GM18951 (cell line): ENCODE data around the gene CIDEB.

ENCODE experiments used
- POLR2A ChIP-seq: IDR thresholded peaks from 4 replicates; pipeline ENCODE4 v1.6.1; 2011; ENCODE audit warnings: mild to moderate bottlenecking; ENCODE audit not compliant: insufficient read length, insufficient read depth; ENCODE audit errors: extremely low read depth
- in situ Hi-C: fragments of 300-500 bp; cut with MboI; formaldehyde crosslinking; loops from one replicate; pipeline ENCODE4 v1.12.0; 2022; ENCODE audit warnings: low sequenced_read_pairs, mixed read lengths, inconsistent platforms; ENCODE audit not compliant: unreplicated experiment

Gene CIDEB

DNA sequence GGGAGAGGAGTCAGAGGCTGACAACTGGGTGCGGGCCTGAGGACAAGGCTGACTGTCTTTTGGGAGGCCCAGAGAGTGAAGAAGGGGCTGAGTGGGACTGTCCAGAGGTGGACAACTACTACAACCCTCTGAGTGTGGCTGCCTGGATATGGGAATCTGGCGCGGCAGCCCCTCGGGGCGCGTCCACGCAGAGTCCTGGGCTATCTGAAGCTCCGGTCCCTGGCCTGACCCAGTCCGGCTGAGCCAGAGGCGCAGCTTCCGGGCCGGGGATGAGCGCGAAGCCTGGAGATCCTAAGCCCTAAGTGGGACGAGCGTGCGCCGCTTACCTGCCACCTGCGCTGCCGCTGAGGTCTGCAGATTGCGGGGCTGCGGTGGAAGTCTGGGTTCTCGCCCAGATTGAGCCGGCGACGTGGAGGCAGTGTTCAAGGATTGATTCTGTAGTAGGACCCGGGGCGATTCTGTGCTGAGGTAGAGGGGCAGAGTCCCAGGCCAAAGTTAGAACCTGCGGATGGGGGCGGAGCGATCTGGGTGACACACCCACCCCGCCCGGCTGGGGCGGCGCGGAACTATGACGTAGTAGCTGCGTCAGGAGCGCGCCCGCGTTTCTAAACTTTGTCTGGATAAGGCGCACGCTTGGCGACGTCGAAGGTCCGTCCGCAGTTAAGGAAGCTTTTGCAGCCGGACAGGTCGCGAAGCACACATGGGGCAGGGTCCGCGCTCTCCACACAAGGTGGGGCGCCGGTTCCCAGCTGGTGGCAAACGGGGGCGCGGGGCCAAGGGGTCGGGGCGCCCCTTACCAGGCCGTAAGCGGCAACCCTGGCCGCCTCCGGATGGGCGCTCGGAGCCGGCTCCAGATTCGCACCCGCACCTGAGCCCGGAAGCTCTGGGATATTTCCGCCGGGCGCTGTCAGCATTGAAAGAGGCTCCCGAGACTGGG, 8.3 kb downstream of the CIDEB start, which contains the start of the genes DHRS1 and NOP9:
TSS of gene DHRS1 (minus strand) at position 526 of the 937 bp plus-strand sequence. CDS start 674 bp downstream, outside the sequence.
TSS of gene NOP9 (plus strand) at position 596 of the 937 bp plus-strand sequence. CDS start at position 701, 105 bp downstream.
- in situ Hi-C loops = loop anchor here (5.0 kb wide), 1 partner anchor 57 kb away; the partner anchor contains the start of gene TINF2
- peak; percentile 82 for TF ChIP-seq POLR2A

DNA sequence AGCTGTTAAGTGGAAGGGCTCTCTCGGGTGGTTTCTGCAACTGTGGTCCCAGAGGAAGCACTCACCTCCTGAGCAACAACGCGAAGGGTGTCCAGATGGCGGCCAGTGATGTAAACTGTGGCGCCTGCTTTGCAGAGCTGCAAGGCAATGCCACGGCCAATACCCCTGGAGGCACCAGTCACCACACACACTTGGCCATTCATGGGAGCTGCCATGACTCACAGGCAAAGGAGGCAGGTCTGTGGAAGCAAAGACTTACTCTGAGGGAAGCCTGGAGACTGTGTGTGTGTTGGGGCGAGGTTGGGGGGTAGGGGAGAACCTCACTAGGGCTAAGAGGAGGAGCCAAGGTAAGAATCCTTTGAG, 8.9 kb downstream of the CIDEB start:
- TF ChIP-seq POLR2A = no peak
- in situ Hi-C loops = loop anchor here (5.0 kb wide), 1 partner anchor 57 kb away; the partner anchor contains the start of gene TINF2

DNA sequence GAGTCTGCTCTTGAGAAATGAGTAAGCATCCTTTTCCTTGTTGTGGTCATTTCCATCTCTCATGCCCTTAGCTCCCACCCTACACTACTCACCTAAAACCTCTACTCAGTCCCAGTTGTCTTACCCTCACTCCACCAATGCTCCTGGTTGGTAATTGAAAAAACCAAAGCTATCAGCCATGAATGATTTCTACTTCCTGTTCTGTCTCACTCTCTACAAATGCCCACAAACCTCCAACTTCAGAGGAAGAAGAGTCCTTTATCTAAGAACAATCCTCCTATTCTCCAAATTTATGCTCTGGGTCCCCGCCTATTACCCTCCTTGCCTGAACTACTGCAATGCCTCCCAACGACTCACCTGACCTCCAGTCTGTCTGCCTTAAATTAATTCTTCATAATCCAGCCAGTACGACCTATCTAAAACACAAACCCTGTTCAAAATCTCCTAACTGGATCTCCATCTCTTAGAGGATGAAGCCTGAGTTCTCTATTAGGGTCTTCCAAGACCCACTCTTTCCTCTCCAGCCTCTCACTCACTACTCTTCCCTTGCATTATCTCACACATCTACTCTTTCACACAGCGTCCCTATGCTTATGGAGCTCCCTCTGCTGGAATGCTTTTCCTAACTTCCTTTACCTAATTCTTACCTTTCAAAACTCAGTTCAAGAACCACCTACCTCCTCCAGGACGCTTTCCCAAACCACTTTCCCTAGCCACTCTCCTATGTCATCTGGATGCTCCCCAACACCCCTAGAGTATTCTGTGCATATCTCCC, 10.4 kb downstream of the CIDEB start:
- in situ Hi-C loops = loop anchor here (5.0 kb wide), 1 partner anchor 55 kb away; the partner anchor contains the start of gene TINF2
- no peak for TF ChIP-seq POLR2A

- no peak for TF ChIP-seq POLR2A
- in situ Hi-C loops = loop anchor here (5.0 kb wide), 1 partner anchor 54 kb away; the partner anchor contains the start of gene TINF2
Observed at GRCh38 chr14:24296341-24297157, 11.2 kb downstream of the CIDEB start.

GRCh38 chr14:24293525-24293924, 14.3 kb downstream of the CIDEB start:
- in situ Hi-C loops = no loop called here

GRCh38 chr14:24292118-24292807, 15.5 kb downstream of the CIDEB start:
- in situ Hi-C loops = no loop called here

More at GRCh38 chr14:24293525-24293924, 14.3 kb downstream of the CIDEB start:
- no peak for TF ChIP-seq POLR2A

DNA sequence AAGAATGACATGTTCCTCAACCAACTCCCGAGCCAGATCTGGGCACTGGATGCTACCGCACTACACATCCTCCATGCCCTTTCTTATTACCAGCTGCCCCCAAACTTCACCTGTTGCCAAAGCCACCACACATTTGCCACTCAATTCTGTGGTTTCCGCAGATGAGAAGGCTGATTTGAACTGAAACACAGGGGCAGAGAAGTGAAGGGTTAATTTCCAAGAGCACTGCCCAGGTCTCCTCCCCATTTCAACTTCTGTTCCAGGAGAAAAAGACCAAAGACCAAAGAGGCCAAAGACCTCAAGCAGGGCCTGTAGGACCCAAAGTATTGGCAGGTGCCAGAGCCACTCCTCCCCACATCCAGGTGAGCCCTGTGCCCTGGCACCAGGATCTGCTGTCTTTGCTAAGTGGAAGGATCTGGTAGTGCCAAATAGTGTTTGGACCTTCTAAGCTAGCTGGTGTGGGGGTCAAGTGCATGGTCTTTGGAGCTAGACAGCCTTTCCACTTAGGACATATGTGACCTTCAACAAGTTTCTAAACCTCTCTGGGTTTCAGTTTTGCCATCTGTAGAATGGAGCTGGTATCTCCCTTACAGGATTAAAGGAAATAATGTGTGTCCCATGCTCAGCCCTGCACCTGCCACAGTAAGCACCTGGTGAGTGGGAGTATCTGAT, 16.2 kb downstream of the CIDEB start:
- no peak for TF ChIP-seq POLR2A
- in situ Hi-C loops = no loop called here

More at GRCh38 chr14:24292118-24292807, 15.5 kb downstream of the CIDEB start:
- TF ChIP-seq POLR2A = no peak

DNA sequence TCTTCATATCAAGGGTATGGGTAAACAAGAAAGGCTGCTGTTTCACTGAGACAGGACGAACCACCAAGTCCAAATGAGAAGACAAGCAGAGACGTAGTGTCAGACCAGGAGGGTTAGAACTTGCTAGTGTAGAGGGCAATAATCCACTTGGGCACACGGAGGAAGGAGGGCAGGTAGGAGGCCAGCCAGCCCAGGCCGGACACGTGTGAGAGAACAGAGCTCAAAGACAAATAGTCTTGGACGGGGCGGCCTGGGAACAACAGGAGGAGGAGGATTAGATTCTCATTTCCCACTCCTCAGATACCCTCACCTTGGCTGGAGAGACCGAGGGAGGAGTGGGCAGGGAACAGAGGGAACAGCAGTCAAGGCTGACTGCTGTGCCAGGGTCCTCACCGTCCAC, 17.0 kb downstream of the CIDEB start:
- no peak for TF ChIP-seq POLR2A
- in situ Hi-C loops = no loop called here

DNA sequence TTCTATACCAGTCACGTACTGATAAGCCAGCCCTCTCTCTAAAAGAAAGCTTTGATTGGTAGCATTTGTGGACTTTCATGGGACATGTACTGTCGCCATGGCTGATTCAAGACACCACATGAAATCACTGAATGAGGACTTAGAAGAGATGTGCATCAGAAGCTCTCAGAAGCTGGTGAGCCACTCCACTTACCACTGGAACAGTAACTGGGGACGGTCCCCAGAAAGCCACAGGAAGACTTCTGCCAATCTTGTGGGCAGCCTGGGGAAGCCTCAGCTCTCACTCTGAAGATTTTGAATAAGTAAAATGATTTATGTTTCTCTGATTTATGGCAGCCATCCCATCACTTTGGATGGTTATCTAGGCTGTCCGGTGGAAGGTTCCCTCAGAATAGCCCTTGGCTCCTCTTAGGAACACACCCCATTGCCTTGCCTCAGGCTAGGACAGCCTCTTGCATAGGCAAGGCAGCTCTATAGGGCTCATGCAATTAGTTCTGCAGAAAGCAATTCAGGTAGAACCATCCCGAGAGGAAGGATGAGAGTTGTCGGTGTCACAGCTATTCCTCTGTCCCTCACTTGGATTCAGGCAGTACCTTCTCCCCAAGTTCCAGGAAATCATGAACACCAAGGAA, 18.0 kb downstream of the CIDEB start:
- no peak for TF ChIP-seq POLR2A
- in situ Hi-C loops = no loop called here

DNA sequence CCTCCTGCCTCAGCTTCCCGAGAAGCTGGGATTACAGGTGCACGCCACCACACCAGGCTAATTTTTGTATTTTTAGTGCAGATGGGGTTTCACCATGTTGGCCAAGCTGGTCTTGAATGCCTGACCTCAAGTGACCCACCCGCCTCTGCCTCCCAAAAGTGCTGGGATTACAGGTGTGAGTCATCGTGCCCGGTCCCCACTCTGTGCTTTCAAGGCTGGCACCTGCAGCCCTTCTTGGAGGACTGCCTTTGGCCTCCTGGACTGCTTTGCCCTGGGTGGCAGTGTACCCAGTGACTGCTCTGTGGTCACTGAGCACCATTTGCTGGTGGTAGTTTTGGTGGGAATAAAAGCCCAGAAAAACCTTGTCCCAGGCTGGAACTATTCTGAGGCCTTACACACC, 20.8 kb downstream of the CIDEB start:
- TF ChIP-seq POLR2A = no peak
- in situ Hi-C loops = no loop called here

DNA sequence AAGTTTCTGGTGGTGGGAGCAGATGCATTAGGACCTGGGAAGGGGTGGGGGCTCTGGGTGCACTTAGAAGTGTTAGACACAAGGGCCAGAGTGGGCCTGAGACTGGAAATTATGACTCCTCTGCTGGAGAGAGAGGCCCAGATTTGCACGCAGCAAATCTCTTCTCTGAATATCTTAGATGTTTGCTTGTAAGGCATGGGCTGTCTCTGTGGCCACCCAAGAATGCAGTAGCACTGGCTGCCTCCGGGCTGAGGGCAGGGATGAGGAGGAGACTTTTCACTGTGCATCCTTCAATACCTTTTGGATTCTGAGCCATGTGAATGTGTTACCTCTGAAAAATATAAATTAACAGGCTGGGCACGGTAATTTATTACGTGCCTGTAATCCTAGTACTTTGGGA, 22.4 kb downstream of the CIDEB start:
- in situ Hi-C loops = no loop called here
- TF ChIP-seq POLR2A = no peak
